IPS-18c (cell line): ENCODE data around the gene HSPA6.
"Not testable (repeated sequence)": the region's sequence is repeated elsewhere in the genome, so short reads cannot be mapped to it uniquely, and the experiment has no call there.

Experiments
- H3K4me3 ChIP-seq: 2 replicates; pipeline ENCODE4 v1.7.0; 2013; ENCODE audit warnings: low read depth, mild to moderate bottlenecking, low read length, moderate library complexity; ENCODE audit not compliant: insufficient read depth
- H3K9me3 ChIP-seq: one replicate; pipeline ENCODE4 v1.6.1; 2013; ENCODE audit warnings: mild to moderate bottlenecking, low read length, moderate library complexity; ENCODE audit not compliant: control insufficient read depth, insufficient read depth

HSPA6 gene

GRCh38 chr1:161547995-161548741, 23.8 kb downstream of the HSPA6 start:
- H3K9me3 ChIP-seq, H3K4me3 ChIP-seq: not testable (repeated sequence)

GRCh38 chr1:161548749-161549406, 24.5 kb downstream of the HSPA6 start:
- H3K9me3 ChIP-seq, H3K4me3 ChIP-seq: not testable (repeated sequence)

GRCh38 chr1:161549652-161550051, 25.3 kb downstream of the HSPA6 start, which contains the start of gene FCGR3A:
Gene FCGR3A (minus strand): TSS chr1:161549818. CDS start chr1:161549736, 82 bp downstream.
- H3K4me3 ChIP-seq = no peak within 1 kb of the TSS
- no peaks in the 10 kb centered on the region for H3K9me3 ChIP-seq

- H3K9me3 ChIP-seq, H3K4me3 ChIP-seq: not testable (repeated sequence)
Observed at GRCh38 chr1:161550942-161551341, 26.6 kb downstream of the HSPA6 start.

- H3K9me3 ChIP-seq, H3K4me3 ChIP-seq: not testable (repeated sequence)
Observed at GRCh38 chr1:161553631-161554030, 29.3 kb downstream of the HSPA6 start.

- H3K4me3 ChIP-seq, H3K9me3 ChIP-seq: not testable (repeated sequence)
Observed at GRCh38 chr1:161554340-161554739, 30.0 kb downstream of the HSPA6 start.

GRCh38 chr1:161554815-161555417, 30.6 kb downstream of the HSPA6 start:
- not testable (repeated sequence) for H3K9me3 ChIP-seq

GRCh38 chr1:161556143-161556542, 31.8 kb downstream of the HSPA6 start:
- not testable (repeated sequence) for H3K9me3 ChIP-seq

More at GRCh38 chr1:161554815-161555417, 30.6 kb downstream of the HSPA6 start:
- H3K4me3 ChIP-seq = not testable (repeated sequence)

GRCh38 chr1:161556990-161557389, 32.6 kb downstream of the HSPA6 start:
- not testable (repeated sequence) for H3K4me3 ChIP-seq, H3K9me3 ChIP-seq

More at GRCh38 chr1:161556143-161556542, 31.8 kb downstream of the HSPA6 start:
- not testable (repeated sequence) for H3K4me3 ChIP-seq

- H3K9me3 ChIP-seq, H3K4me3 ChIP-seq: not testable (repeated sequence)
Observed at GRCh38 chr1:161557506-161558450, 33.4 kb downstream of the HSPA6 start.

- not testable (repeated sequence) for H3K9me3 ChIP-seq, H3K4me3 ChIP-seq
Observed at GRCh38 chr1:161560960-161561715, 36.8 kb downstream of the HSPA6 start.

GRCh38 chr1:161562441-161562840, 38.1 kb downstream of the HSPA6 start:
- H3K9me3 ChIP-seq, H3K4me3 ChIP-seq: not testable (repeated sequence)

GRCh38 chr1:161563522-161563921, 39.2 kb downstream of the HSPA6 start:
- H3K4me3 ChIP-seq, H3K9me3 ChIP-seq: not testable (repeated sequence)

- H3K9me3 ChIP-seq, H3K4me3 ChIP-seq: not testable (repeated sequence)
Observed at GRCh38 chr1:161566602-161566960, 42.2 kb downstream of the HSPA6 start.

- H3K4me3 ChIP-seq, H3K9me3 ChIP-seq: not testable (repeated sequence)
Observed at GRCh38 chr1:161571703-161572102, 47.4 kb downstream of the HSPA6 start.
